Mononuclear cell (primary cell): Measurements from ENCODE around the gene FBN2. TPM values are rescaled to one million over a fixed set of nuclear protein-coding genes. Genes with fewer than 3 reads are reported as not detected.
"Not testable (repeated sequence)": the region's sequence is repeated elsewhere in the genome, so short reads cannot be mapped to it uniquely, and the experiment has no call there.

Experiments used
- H3K27me3 ChIP-seq: 2 replicates; pipeline ENCODE4 v1.6.0; 2011; ENCODE audit warnings: low read length, control low read depth; ENCODE audit not compliant: insufficient read depth
- H3K4me1 ChIP-seq: 2 replicates; pipeline ENCODE4 v1.5.1; 2011; ENCODE audit warnings: mild to moderate bottlenecking, low read length, control low read depth; ENCODE audit not compliant: insufficient read depth
- H3K4me3 ChIP-seq: 2 replicates; pipeline ENCODE4 v1.5.1; 2011; ENCODE audit warnings: mild to moderate bottlenecking, low read length, moderate library complexity
- H3K9me3 ChIP-seq: 2 replicates; pipeline ENCODE4 v1.5.1; 2011; ENCODE audit warnings: low read depth, mild to moderate bottlenecking, control low read depth, low read length
- total RNA-seq: library from RNA; depleted of rRNA; stranded (reverse); fragments of >200 nt; gene quantifications from one replicate; pipeline ENCODE4 v1.2.3, GENCODE V29; 2012

The FBN2 gene
- total RNA-seq, 1 donor: 5.1 TPM

- Histone ChIP-seq H3K27me3 (no peaks in the 10 kb centered on the region), H3K9me3 (no peaks in the 10 kb centered on the region), H3K4me3 (no peak overlapping the region), H3K4me1 (no peaks in the 10 kb centered on the region)
Measured at GRCh38 chr5:128403333-128403732, 134.7 kb downstream of the FBN2 start.

GRCh38 chr5:128402506-128402905, 135.5 kb downstream of the FBN2 start:
- no peaks in the 10 kb centered on the region for H3K4me1 ChIP-seq
- H3K27me3 ChIP-seq: no peaks in the 10 kb centered on the region
- no peak overlapping the region for H3K4me3 ChIP-seq
- no peaks in the 10 kb centered on the region for H3K9me3 ChIP-seq

- not testable (repeated sequence) for H3K9me3 ChIP-seq, H3K27me3 ChIP-seq, H3K4me1 ChIP-seq, H3K4me3 ChIP-seq
Measured at GRCh38 chr5:128400766-128401165, 137.3 kb downstream of the FBN2 start.

- no peaks in the 10 kb centered on the region for H3K27me3 ChIP-seq
- no peak overlapping the region for H3K4me3 ChIP-seq
- H3K4me1 ChIP-seq: no peaks in the 10 kb centered on the region
- no peaks in the 10 kb centered on the region for H3K9me3 ChIP-seq
Measured at GRCh38 chr5:128399111-128399510, 138.9 kb downstream of the FBN2 start.

GRCh38 chr5:128397876-128398275, 140.2 kb downstream of the FBN2 start:
- no peaks in the 10 kb centered on the region for H3K9me3 ChIP-seq
- no peaks in the 10 kb centered on the region for H3K27me3 ChIP-seq
- H3K4me1 ChIP-seq: no peaks in the 10 kb centered on the region
- no peak overlapping the region for H3K4me3 ChIP-seq

GRCh38 chr5:128395073-128395472, 143.0 kb downstream of the FBN2 start:
- Histone ChIP-seq H3K9me3 (no peaks in the 10 kb centered on the region), H3K4me1 (no peaks in the 10 kb centered on the region), H3K4me3 (no peak overlapping the region), H3K27me3 (no peaks in the 10 kb centered on the region)

GRCh38 chr5:128384068-128384467, 154.0 kb downstream of the FBN2 start:
- no peaks in the 10 kb centered on the region for H3K27me3 ChIP-seq
- no peak overlapping the region for H3K4me3 ChIP-seq
- no peaks in the 10 kb centered on the region for H3K4me1 ChIP-seq
- no peaks in the 10 kb centered on the region for H3K9me3 ChIP-seq

- H3K4me3 ChIP-seq: no peak overlapping the region
- H3K9me3 ChIP-seq: no peaks in the 10 kb centered on the region
- H3K27me3 ChIP-seq: no peaks in the 10 kb centered on the region
- H3K4me1 ChIP-seq: no peaks in the 10 kb centered on the region
Measured at GRCh38 chr5:128380337-128380736, 157.7 kb downstream of the FBN2 start.

- Histone ChIP-seq H3K4me1 (no peaks in the 10 kb centered on the region), H3K4me3 (no peak overlapping the region), H3K9me3 (no peaks in the 10 kb centered on the region), H3K27me3 (no peaks in the 10 kb centered on the region)
Measured at GRCh38 chr5:128378632-128379031, 159.4 kb downstream of the FBN2 start.

- no peaks in the 10 kb centered on the region for H3K4me1 ChIP-seq
- no peaks in the 10 kb centered on the region for H3K9me3 ChIP-seq
- H3K4me3 ChIP-seq: no peak overlapping the region
- no peaks in the 10 kb centered on the region for H3K27me3 ChIP-seq
Measured at GRCh38 chr5:128378196-128378595, 159.8 kb downstream of the FBN2 start.

GRCh38 chr5:128376577-128376976, 161.5 kb downstream of the FBN2 start:
- Histone ChIP-seq H3K9me3 (no peaks in the 10 kb centered on the region), H3K4me3 (no peak overlapping the region), H3K4me1 (no peaks in the 10 kb centered on the region), H3K27me3 (no peaks in the 10 kb centered on the region)

GRCh38 chr5:128366147-128366546, 171.9 kb downstream of the FBN2 start:
- H3K4me3 ChIP-seq: no peak overlapping the region
- no peaks in the 10 kb centered on the region for H3K27me3 ChIP-seq
- no peaks in the 10 kb centered on the region for H3K4me1 ChIP-seq
- H3K9me3 ChIP-seq: no peaks in the 10 kb centered on the region

- Histone ChIP-seq H3K4me1 (no peaks in the 10 kb centered on the region), H3K4me3 (no peak overlapping the region), H3K27me3 (no peaks in the 10 kb centered on the region), H3K9me3 (no peaks in the 10 kb centered on the region)
Measured at GRCh38 chr5:128362370-128362769, 175.7 kb downstream of the FBN2 start.

- no peaks in the 10 kb centered on the region for H3K9me3 ChIP-seq
- H3K4me1 ChIP-seq: no peaks in the 10 kb centered on the region
- no peaks in the 10 kb centered on the region for H3K27me3 ChIP-seq
- no peak overlapping the region for H3K4me3 ChIP-seq
Measured at GRCh38 chr5:128358826-128359225, 179.2 kb downstream of the FBN2 start.

GRCh38 chr5:128357226-128357625, 180.8 kb downstream of the FBN2 start:
- Histone ChIP-seq H3K9me3 (no peaks in the 10 kb centered on the region), H3K4me3 (no peak overlapping the region), H3K4me1 (no peaks in the 10 kb centered on the region), H3K27me3 (no peaks in the 10 kb centered on the region)

- Histone ChIP-seq H3K9me3 (no peaks in the 10 kb centered on the region), H3K4me1 (no peaks in the 10 kb centered on the region), H3K4me3 (no peak overlapping the region), H3K27me3 (no peaks in the 10 kb centered on the region)
Measured at GRCh38 chr5:128355961-128356360, 182.1 kb downstream of the FBN2 start.
